GM18511 (cell line): ENCODE measurements around the gene BCO2.
A peak's percentile ranks its signal among the peaks of the same experiment; 100 is the strongest.
"Not testable (repeated sequence)": the region's sequence is repeated elsewhere in the genome, so short reads cannot be mapped to it uniquely, and the experiment has no call there.

Experiments used
- ATAC-seq: cut with Tn5 transposase; IDR thresholded peaks from one replicate; pipeline ENCODE4 v1.9.1; 2021; ENCODE audit warnings: mild to moderate bottlenecking, moderate library complexity; ENCODE audit not compliant: unreplicated experiment

BCO2 gene

DNA sequence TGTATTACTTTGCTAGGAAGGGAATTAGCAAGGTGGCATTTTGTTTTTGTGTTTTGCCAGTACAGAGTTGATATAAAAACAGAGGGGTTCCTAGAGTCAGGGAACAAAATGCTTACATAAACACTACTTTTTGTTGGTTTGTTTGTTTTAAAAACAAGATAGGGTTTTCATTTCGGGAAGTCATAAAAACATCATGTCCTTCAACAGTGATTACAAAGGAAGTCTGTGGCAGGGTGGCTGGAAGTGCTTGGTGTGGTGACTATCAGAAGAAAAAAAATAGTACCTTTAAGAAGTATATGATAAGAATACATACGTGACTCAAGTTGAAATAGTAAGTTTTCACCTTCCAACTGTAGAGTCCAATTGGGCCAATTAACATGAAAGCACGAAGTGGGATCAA is 10.3 kb upstream of the BCO2 start:
- no peak for ATAC-seq

DNA sequence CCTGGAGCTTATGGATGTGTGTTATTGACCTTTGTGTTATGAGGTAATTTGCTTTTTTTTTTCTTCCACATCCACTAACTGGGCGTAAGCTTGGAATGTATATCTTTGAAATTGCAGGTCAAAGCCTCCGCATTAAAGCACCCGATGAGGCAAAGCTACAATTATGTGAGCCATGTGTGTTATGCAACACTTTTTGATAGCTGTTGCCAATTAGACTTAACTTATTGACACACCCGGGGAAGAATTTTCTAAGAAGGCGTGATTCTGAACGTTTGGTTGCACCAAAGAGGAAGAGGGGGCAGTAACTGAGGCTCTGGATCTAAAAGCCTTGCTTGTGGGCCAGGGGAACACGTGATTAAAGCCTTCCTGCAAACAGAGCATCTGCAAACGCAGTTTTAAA is 8.8 kb upstream of the BCO2 start:
- ATAC-seq: no peak

DNA sequence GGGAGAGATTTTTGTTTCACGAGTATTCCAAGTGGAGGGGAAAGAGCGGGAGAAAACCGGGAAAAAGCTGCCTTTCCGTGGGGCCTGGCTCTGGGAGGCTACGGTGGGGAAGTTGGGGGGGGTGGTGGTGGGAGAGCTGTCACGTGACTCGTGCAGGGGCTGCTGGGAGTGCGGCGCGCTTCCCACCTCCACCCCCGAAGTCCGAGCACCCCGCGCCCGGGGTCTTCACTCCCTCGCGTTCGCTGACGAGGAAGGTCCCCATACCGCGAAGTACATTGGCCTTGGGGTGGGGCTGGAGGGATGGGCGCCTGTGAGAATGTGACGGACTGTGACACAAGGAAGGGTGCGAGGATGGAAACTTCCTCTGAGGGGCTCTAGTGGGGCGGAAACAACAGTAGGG is 8.2 kb upstream of the BCO2 start, which contains the start of gene TEX12:
Gene TEX12, plus strand, starts transcription at position 228 of the 400 bp plus-strand sequence. CDS start 1,897 bp downstream, outside the sequence.
- ATAC-seq: no peak

DNA sequence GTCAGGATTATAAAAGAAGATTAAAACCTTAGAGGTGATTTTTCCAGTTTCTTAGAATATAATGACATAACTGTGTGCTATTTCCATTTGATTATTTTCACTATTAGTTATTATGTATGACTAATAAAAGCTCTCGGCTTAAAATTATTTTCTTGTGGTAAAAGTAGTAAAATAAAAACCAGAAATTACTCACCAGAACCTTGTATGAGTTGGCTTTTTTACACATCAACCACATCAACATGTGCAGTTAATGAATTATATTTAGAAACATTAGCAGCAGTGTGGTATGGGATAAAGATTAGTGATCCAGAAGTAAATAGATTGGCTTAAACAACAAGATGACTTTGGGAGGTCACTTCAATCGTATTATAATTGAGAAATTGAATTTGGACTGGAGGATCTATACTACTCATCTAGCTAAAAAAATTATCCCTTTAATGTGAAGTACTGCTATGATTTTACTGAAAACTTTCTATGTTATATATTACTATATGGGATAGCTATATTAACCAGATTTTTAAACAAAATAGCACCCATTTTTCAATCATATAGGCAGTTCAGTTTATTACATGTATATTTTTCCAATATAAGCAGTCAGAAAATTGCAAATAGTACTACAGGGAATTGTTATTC is 2.8 kb upstream of the BCO2 start:
- peak; percentile 82 for ATAC-seq

GRCh38 chr11:112173152-112173551 is 2.2 kb upstream of the BCO2 start:
- ATAC-seq: no peak

DNA sequence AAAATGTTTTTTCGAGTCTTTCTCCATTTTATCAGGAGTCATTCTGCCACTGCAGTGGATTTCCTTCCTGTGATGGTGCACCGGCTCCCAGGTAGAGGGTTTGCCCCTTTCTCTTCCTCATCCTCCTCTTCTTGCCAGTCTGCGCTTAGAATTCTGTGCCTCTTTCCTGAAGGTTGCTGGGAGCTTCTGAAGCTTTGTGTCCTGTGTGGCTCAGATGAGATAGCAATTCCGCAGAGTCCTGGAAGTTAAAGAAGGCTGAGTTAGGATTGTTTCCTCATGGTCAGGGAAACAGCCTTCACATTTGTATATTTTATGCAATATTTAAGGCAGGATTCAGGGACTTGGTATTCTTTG is 264 bp downstream of the BCO2 start:
- ATAC-seq: no peak

DNA sequence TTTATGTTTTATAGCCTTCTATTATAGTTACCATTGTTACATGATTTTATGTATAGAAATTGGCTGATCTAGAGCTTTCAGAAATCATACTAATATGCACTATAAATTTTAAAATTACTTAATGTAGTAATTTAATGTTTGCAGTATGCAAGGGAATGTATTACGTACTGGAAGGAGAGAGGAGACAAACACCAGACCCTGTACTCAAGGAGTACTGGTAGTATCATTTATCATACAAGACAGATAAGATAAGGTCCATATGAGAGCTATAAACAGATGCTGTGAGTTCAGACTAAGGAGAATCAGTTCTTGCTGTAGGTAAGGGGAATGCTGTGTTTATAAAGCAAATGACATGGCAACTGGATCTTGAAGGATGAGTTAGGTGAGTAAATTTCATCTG is 765 bp downstream of the BCO2 start:
- ATAC-seq: no peak

DNA sequence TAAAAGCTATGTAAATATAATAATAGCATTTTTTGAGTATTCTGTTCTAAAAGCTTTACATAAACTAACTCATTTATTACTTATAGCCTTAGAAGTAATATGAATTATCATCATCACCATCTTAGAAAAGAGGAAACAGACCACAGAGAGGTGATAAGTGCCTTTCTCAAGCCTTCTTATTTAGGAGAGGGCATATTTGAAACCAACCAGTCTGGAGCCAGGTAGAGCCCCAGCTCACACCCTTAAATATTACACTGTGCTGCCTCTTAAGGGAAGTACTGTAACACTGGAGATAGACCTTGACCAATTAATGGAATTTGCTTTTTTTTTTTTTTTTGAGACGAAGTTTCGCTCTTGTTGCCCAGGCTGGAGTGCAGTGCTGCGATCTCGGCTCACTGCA is 2.3 kb downstream of the BCO2 start:
- no peak for ATAC-seq

DNA sequence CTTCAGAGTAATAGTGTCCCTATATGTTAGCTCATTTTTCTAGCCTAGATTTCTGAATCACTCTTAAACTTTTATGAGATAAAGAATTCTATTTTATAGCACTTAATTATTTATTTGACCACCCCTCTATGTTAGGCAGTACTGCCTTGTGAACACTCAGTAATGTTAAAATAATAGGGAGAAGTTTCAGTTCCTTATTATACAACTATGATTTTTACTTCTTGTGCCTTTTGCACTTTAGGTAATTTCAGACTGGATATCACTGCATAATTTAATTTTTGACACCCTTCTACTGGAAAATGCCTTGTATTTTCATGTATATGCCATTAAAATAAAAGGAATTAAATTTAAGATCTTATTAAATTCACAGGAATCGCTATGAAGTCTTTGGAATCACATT is 3.1 kb downstream of the BCO2 start:
- ATAC-seq: no peak

- ATAC-seq: no peak
Measured at GRCh38 chr11:112178936-112179335, 3.6 kb downstream of the BCO2 start.

DNA sequence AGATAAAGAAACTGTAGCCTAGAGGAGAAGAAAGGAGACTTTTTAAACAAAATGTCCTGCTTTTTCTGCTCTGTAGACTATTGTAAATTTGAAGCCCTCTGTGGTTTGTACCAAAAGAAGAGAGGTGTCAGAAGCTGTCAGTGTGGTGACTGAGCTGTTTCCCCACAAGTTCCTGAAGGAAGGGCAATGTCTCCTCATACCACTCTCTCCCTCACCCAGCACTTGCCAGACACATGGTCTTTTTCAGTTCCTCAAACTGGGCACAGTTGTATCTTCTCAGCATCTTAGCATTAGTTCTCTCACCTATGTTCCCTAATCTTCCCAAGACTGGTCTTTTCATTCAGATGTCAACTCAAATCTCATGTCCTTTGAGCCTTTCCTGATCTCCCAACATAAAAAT is 4.3 kb downstream of the BCO2 start:
- peak; percentile 89 for ATAC-seq

- ATAC-seq: no peak
Measured at GRCh38 chr11:112182867-112183266, 7.6 kb downstream of the BCO2 start.

DNA sequence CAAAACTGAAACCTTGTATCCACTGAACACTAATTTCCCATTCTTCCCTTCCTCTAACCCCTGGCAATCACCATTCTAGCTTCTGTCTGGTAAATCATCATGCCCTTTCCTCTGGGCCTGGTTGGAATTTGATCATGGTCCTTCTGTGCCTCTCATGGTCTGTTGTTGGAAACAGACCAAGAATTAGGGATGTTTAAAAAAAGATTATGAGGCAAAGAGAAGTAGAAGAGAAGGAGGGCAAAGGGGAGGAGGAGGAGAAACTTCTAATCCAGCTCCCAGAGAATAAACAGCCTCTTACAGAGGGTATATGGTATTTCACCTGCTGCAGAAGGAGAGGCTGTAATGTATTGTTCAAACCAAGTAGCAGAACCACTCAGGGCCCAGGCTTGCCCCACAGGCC is 10.6 kb downstream of the BCO2 start:
- no peak for ATAC-seq

- no peak for ATAC-seq
Measured at GRCh38 chr11:112186304-112186703, 11.0 kb downstream of the BCO2 start.

DNA sequence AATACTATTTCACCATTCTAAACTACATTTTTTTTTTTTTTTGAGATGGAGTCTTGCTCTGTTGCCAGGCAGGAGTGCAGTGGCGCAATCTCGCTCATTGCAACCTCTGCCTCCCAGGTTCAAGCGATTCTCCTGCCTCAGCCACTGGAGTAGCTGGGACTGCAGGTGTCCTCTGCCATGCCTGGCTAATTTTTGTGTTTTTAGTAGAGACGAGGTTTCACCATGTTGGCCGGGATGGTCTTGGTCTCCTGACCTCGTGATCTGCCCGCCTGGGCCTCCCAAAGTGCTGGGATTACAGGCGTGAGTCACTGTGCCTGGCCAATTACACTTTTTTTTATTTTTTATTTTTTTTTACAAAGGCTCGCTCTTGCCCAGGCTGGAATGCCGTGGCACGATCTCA is 19.8 kb downstream of the BCO2 start:
- ATAC-seq: not testable (repeated sequence)

DNA sequence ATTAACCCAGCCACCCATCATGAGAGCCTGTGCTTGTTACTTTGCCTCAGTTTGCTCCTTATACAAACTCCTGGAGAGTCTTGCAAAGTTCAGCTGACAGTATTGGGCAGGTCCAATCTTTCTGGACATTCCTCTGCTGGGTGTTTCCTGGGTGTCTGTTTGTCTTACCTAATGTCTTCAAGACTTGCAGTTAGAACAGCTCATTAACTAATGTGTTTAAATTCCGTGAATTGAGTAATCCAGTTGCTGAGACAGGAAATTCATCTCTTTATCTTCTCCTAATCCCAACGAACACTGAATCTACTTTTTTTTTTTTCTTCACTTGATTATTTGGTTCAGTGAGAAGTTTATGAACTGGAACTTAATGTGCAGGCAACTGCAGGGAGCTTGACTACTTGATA is 20.6 kb downstream of the BCO2 start:
- ATAC-seq: no peak

DNA sequence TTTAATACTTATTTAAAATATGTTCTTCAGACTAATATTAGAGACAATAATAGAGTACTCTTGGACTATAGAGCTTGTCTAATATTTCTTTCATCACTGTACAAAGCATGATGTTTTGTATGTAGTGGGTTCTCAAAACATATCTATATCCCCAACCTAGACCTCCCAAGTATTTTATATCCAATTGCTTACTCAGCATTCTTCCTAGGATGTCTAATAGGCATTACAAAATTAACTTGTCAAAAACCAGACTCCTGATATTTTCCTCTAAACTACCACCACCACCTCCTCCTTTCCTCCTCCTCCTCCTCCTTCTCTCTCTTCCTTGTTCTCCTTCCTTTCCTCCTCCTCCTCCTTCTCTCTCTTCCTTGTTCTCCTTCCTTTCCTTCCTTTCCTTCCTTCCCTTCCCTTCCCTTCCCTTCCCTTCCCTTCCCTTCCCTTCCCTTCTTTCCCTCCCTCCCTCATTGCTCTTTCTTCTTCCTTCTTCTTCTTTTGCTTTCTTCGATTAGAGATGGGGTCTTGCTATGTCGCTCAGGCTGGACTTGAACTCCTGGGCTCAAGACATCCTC is 21.3 kb downstream of the BCO2 start:
- ATAC-seq: no peak

- ATAC-seq: not testable (repeated sequence)
Measured at GRCh38 chr11:112199101-112199500, 23.8 kb downstream of the BCO2 start.

DNA sequence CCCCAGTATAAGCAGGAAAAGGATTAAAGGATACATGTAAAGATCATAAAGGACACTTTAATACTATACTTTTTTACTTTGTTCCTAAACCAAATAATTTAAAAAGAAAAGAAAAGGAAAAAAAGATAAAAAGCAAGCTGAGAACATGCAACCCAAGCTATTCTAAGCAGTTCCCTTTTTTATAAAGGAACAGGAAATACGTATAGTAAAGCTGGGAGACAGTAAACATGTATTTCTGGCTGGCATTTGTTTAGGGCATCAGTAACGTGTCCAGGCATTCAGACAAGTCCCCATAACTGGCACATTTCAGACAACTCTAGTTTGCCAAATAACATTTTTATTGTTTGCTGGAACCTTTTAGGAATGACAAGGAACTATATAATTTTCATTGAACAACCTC is 24.9 kb downstream of the BCO2 start:
- no peak for ATAC-seq

- ATAC-seq: no peak
Measured at GRCh38 chr11:112206071-112206470, 30.8 kb downstream of the BCO2 start.

GRCh38 chr11:112210890-112211289 is 35.6 kb downstream of the BCO2 start:
- ATAC-seq: no peak

- peak; percentile 69 for ATAC-seq
Measured at GRCh38 chr11:112211536-112211935, 36.2 kb downstream of the BCO2 start.

DNA sequence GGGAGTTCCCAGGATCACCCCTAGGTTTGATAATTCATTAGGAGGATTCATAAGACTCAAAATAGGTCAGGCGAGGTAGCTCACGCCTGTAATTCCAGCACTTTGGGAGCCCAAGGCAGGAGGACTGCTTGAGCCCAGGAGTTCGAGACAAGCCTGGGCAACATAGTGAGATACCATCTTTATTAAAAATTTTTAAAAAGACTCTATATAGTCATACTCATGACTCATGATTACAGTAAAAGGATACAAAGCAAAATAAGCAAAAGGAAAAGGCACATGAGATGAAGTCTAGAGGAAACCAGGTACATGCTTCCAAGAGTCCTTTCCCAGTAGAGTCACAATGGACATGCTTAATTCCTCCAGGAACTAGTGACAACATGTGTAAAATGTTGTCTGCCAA is 37.0 kb downstream of the BCO2 start:
- no peak for ATAC-seq
